GM03348 (cell line): ENCODE measurements around the gene SPINK5.

Experiments used
- DNase-seq: peaks from one replicate; pipeline ENCODE4 v3.0.0; 2012; ENCODE audit warnings: low spot score

Gene SPINK5

DNA sequence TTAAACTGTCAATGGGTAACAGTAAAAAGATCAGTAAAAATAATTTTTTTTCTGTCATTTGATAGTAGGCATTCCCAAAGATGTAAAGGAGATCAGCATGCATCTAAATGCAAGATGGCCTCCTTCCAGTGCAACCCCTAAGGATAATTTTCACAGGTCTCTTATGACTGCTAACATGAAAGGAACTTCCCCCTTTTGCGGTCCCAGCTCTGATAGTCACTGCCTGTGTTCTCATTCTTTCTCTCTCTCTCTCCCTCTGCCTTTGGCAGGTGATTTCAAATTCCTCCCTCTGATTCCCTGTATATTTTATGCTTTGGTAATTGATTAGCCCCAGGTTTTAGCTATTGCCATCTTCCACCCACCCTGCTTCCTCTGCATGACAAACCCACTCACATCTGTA lies 113.4 kb downstream of the SPINK5 start:
- no peak for DNase-seq

- DNase-seq = peak; percentile 17
Measured at GRCh38 chr5:148179234-148179824, 115.5 kb downstream of the SPINK5 start.

DNA sequence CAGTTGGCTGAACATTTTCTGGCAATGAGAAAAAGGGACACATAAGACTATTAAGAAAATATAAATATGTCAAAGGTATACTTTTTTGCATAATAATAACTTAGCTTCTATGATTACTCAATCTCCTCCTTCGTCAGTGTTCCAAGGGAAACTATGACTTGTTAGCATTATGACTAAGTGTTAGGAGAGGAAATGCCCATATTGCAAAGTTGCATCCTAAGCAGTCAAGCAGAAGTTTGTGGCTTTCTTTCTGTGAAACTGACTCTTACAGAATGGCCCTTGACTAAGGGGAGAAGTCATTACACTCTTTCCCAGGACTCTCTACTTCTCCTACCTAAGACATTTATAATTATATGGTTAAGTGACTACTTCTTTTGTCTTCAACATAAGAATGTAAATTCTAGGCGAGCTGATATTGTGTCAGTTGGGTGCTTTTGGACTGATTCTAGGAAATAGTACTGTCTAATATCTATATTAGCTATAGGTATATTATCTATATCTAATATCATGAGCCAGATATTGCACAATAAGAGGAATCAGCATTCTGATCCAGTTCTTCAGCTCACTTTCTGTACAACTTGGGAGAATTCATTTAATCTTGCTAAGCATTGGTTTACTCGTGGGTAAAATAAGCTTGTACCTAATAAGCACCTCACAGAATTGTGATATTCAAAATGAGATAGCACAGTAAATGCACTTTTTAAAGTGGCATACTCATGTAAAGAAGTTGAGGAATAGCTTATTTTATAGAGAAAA lies 122.6 kb downstream of the SPINK5 start:
- DNase-seq = peak; percentile 11
